Activated T-helper 1 cell treated with anti-CD3 and anti-CD28 coated beads, Interleukin-2, amount 50 U/mL, for 16 hours (primary cell): ENCODE results near the gene DPYSL5.

Experiments used
- DNase-seq, 2 donors: peaks; one replicate each; pipeline ENCODE4 v3.0.0-alpha.2; 2020; ENCODE audit warnings: low read depth in 1 of 2, low spot score in 1 of 2

The DPYSL5 gene

DNA sequence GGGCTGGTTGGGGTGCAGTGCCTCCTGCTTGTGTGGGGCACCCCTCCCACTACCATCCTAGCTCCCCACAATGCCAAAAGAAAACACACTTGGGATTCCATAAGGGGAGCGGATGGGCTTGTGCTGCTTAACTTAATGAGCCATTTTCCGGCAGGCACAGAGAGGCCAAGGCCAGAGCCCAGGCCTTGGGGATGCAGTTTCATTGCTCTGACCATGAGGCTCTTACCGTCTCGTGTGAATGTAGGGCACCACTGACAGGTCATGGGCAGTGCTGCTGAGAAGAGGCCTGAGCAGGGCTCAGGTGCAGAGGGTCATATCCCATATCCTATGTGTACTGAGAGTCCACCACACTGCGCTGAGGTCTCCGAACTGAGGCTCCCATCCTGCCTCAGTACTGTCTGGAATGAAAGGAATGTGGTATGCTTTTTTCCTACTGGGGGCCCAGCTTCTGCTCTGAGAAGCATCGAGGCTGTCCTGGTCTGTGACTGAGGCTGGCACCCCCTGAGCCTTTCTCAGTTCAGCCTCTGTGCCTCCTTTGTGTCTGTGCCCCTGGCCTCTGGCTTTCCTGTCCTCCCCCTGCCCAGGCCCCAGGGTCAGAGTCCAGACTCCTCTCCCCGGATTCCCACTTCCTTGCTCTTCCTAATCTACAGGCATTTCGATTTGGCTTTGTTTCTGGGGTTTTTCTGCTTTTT lies 77.3 kb downstream of the DPYSL5 start:
- DNase-seq: no peak

DNA sequence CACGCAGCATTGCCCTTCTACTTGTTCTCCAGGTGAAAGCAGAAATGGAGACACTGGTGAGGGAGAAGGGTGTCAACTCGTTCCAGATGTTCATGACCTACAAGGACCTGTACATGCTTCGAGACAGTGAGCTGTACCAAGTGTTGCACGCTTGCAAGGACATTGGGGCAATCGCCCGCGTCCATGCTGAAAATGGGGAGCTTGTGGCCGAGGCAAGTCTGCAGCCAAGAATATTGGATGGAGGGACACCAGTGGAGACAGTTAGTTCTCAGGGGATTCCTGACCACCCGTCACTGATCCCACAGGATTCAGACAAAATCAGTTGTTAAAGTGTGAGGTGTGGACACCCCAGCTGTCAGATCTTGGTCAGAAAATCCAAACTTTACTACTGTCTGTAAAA lies 79.3 kb downstream of the DPYSL5 start:
- DNase-seq: no peak

DNA sequence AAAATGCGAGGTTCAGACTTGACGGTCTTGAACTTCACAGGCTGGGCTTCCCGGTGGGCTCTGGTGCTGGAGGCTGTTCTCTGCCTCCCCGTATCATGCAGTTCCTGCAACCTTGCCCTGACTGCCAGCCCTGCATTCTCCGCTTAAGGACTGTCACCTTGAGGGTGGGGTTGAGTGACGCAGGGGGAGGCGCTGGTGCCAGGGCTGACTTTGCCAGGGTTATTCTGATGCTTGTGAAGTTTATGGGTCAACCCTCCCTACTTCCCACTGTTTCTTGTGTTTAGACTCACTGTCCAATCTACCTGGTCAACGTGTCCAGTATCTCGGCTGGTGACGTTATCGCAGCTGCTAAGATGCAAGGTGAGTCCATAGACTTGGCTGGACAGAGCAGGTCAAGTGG lies 85.0 kb downstream of the DPYSL5 start:
- no peak for DNase-seq

DNA sequence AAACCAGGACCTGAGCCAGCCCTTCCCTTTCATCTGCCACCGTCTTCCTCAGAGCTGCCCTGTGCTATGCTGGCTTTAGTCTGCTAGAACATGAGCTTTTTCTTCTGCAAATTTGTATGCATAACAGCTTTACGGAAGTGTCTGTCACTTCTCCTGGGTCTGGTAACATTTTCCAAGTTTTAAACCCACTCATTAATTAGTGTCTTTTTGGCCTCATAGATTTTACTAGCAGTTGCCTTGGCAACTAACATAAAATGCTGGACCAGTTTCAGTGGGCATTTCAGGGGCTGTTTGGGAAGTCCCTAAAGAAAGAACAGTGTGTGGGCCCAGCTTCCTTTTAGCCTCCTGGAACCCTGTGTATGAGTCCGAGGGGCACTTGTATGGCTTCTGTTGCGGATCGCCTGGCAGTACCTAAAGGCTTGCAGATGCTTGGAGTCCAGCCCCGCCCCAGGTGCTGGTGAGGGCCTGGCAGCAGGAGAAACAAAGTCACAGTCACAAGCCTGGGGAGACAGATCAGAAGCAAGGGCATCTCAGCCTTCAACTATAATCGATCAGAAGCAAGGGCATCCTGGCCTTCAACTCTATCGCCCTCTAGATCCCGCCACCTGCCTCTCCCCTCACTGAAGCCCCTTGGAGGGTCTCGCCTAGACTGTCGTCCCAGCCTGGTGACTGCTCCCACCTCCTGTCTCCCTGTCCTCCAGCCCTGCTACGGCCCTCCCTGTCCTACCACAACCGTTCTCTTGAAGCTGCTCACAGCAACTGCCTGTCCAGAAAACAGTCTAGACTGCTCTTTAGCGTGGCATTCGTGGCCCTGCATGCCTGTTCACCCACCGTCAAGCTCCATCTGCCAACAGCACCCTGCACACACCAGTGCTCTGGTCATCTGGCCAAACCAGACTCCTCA lies 85.8 kb downstream of the DPYSL5 start:
- DNase-seq: no peak

DNA sequence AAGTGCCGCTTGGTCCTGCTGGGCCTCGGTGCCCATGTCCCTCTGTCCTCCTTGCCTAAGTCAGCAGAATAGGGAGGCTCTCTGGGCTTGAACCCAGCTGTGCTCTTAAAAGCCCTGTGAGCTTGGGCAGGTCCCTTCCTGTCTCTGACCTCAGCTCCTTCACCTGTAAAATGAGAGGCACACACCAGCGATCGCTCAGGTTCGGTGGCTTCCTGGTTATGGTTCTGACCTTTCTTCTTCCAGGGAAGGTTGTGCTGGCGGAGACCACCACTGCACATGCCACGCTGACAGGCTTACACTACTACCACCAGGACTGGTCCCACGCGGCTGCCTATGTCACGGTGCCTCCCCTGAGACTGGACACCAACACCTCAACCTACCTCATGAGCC lies 86.4 kb downstream of the DPYSL5 start:
- no peak for DNase-seq

DNA sequence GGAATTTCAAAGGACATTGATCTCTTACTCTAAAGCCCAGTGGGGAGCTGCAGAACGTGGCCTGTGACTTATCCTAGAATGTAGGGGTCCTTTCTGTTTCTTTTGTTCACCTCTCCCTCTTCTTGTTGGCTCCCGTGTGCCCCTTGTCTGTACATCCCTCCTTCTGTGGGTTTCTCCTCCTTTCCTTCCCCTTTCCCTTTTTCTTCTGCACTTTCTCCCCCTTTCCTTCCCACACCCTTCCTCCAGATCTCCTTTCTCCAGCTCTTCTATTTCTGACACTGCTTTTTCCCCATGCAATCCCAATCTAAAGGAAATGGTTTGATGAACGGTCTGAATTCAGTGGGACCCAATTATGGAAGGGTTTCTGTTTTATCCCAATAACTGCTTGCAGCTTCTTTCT lies 87.1 kb downstream of the DPYSL5 start:
- DNase-seq: no peak

DNA sequence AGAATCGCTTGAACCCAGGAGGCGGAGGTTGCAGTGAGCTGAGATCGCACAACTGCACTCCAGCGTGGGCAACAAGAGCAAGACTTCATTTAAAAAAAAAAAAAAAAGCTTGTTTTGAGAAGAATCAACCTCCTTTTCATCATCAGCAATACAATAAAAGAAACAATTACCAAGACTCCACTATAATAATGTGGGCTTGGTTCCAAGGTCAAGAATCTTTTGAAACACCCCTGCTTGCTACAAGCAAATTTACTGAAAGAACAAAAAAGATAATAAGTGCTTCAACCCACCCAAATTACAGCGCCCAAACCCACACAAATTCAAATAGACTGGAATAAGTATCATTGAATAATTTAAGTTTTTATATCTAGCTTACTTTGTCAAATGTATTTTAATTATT lies 88.9 kb downstream of the DPYSL5 start:
- DNase-seq: no peak

DNA sequence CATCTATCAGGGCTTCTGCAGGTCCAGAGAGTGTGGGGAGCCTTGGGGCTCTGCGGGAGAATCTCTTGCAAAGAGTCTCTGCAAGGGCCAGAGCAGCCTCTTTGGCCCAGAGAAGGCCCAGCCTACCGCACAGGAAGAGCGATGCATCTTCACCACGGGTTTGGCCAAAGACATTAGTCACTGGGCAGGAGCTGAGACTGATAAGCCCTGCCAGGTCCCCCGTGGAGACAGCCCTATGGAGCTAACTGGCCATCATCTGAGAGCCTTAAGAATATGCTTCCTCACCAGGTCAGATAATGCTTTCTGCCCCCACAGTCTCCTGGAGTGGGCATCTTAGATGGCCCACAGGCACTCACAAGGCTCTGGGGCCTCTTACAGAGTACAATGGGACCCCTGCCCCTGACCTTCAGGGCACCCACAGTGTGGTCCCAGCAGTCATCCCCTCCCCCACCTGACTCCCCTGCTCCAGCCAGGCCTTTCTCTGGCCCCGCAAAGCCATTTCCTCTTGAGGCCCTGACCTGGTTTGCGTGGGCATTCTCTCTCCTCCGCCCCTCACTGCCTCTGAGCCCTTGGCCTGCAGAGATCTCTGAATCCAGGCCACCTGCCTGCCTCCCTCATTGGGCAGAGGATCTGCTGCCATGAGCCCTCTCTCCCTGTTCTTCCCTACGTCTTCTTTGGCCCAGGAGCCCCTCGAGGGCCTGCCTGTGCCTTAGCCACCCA lies 90.6 kb downstream of the DPYSL5 start:
- no peak for DNase-seq

DNA sequence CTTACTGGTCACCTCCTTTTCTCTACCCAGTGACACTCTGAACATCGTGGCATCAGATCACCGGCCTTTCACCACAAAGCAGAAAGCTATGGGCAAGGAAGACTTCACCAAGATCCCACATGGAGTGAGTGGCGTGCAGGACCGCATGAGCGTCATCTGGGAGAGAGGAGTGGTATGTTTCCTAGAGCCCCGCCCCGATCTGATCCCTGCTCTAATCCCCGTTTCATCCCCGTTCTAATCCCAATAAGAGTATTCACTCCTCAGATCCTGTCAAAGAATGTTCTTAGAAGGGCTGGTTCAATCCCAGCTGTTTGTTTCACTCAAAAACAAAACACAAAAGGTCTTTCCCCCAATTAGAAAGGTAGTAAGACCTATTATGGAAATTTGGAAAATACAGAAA lies 92.1 kb downstream of the DPYSL5 start:
- no peak for DNase-seq

DNA sequence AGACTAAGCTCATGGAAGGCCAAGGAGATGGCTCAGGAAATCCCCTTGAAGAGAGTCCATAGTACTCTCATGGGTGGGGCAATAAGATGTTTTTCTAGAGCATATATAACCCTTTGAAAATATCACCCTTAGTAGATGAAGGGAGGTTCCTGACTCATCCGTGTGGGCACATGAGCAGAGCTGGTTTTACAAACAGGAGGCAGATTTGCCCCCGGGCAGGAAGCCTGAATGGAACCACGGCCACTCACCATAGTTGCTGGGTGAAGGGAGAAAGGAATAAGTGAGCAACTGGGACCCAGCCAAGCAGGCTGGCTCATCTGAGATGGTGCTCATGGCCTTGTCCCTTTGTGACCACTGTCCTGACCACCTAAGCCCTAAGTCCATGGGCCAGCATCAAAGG lies 93.6 kb downstream of the DPYSL5 start:
- DNase-seq: no peak

DNA sequence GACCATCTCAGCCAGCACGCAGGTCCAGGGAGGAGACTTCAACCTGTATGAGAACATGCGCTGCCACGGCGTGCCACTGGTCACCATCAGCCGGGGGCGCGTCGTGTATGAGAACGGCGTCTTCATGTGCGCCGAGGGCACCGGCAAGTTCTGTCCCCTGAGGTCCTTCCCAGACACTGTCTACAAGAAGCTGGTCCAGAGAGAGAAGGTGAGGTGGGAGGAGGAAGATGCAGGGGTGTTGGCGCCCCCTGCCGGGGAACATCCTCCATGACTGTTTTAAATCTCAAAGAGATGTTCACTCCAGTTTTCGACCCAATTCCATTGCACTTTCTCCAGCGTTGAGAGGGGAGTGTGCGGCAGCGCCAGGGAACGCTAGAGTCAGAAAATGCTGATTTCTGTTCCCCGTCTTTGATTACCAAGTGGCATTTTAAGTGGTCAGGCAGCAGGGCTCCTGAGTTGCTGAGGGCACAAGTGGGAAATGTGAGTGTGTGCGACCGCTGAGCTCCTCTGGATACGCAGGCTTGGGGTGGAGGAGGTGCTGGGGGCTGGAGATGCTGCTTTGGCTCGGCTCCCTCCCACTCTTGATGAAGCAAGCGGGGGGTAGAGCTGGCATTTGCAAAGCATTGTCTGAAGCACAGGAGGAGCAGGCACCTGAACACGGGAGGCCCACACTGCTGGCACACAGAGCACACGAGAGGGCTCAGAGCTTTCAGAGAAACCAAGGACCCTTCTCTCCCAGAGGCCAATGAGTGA lies 94.8 kb downstream of the DPYSL5 start:
- DNase-seq: peak; percentile 32 to 35

DNA sequence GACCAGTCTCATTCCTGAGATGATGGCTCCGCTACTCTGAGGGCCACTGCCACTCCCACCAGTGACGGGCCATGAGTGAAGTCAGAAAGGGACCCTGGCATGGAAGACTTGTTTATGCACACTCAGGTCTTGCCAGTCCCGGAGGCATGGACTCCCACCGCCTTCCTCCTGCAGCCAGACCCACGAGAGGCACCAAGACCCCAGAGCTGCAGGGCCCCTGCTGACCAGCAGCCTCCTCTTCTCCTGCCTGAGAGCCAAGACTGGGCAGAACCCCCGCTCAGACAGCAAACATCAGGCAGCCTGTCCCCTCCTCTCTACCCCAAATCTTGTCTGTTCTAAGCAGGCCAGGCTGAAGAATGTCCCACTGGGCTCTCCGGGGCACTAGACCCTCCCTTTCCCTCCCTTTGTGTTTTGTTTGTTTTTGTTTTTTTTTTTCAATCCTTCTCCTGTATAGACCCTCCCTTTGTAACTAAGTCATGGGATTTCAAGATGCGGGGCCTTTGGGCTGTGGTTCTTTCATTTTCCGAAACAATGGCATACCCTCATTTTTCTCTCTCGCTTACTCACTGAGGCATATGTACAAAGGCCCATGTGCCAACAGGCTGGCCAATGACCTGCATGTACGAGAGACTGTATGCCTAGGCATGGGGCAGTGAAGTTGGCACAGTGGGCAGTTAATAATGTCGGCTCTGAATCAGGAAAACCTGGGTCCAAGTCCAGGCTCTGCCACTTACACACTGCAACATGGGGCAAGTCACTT lies 98.2 kb downstream of the DPYSL5 start:
- DNase-seq: no peak

DNA sequence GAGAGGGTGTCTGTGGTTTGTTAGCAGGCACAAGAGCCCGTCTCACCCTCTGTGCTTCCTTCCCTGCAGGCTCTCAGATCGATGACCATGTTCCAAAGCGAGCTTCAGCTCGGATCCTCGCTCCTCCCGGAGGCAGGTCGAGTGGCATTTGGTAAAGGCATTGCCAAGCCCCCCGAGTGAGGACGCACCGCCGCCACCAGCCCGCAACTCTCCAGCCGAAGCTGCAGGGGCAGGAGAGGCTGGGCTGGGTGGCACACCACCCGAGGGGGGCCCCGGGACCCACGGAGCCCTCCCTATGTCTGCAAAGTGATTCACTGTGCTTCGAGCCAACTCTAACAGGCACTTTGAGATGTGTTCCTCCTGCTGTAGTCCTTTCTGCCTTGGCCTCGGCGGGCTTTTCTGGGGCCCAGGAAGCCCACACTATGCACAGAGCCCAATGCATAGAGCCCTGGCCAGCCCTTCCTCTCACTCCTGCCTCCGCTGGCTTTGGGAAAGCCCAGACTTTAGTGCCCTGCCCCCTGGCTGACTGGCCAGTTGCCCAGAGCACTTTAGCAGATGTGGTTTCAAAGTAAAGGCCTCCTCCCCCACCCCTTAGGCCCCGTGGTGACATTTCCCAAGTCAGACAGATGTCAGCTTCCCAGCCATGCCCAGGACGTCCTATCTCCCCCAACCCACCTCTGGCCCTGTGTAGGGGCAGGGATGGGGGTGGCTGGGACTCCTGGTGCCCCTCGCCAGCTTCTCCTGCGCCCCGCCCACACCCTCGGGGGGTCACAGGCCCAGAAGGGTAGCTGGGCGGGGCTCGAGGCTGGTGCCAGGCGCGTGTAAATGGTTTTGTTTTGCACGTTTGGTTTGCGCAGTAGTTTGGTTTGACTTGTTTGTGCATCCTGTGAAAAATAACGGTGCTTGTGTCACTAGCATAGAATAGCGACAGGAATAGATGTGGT lies 99.2 kb downstream of the DPYSL5 start:
- no peak for DNase-seq

DNA sequence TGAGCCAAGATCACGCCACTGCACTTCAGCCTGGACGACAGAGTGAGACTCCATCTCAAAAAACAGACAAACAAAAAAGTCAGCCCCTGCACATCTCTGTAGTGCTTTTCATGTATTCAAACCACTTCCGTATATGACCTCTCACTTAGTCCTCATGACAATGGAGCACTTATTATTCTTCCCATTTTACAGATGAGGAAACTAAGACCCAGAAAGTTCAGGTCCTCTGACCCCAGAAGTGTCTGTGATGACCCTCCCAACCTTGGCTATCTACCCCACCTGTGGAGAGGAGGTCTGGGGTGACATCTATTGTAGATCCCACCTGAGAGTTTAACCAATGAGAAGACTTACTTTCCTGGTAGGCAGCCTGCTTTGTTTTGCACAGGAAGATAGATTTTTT lies 100.9 kb downstream of the DPYSL5 start:
- DNase-seq: no peak

DNA sequence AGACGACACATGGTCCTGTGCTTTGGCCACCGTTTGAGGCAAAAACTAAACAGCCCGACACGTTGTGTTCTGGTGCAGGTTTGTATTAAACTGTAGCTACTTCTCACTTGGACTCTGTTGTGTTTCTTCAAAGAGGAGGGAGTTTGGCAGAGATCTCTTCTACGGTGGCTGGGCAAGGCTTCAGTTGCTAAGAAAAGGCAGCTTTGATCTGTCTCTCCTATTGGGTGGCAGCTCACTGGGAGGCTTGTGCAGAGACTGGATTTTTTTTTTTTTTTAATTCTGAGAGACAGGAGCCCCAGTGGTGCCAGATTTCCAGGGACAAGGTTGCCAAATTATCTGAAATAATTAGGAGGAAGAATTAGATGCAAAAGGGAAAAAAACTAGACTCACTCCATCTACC lies 102.3 kb downstream of the DPYSL5 start:
- no peak for DNase-seq

DNA sequence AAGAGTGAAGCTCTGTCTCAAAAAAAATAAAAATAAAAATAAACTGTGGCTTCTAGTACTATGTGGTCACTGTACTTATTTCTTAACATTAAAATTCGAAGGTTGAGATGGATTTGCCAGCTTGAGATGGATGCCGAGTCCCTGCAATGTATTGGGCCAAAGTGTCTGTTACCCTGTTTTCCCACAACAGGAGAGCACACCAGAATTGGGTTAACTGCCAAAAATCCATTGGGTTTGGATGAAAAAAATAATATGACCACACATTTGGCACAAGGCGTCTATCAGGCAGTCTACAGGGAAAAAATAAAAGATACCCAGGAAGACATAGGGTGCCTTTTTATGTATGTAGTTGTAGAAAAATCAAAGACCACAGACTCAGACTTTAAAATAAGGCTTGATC lies 103.3 kb downstream of the DPYSL5 start:
- DNase-seq: no peak

DNA sequence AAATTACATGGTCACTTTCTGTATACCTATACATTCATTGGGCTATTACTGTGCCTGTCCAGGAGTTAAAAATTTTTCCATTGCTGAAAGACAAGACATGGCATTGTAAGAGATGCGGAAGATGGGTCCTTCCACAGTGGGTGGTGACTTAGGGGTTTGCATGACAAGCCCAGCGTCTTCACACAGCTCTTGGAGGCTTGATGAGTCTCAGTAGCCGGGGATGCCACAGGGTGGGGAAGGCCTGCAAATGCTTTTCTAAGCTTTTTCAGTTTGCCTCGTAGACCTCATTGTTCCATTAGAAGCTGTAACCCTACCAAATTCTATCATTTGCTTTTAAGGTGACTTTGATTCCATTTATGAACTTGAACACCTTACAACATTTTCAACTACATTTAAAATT lies 104.4 kb downstream of the DPYSL5 start:
- no peak for DNase-seq

DNA sequence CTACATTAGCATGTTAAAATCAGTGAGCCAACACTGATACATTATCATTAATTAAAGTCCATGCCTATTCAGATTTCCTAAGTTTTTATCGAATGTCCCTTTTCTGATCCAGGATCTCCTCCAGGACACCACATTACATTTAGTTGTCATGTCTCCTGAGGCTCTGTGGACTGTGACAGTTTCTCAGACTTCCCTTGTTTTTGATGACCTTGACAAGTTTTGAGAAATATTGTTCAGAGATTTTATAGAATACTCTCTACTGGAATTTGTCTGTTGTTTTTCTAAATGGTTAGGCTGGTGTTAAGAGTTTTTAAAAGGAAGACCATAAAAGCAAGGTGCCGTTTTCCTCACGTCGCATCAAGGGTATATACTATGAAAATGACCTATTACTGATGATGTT lies 106.2 kb downstream of the DPYSL5 start:
- no peak for DNase-seq

DNA sequence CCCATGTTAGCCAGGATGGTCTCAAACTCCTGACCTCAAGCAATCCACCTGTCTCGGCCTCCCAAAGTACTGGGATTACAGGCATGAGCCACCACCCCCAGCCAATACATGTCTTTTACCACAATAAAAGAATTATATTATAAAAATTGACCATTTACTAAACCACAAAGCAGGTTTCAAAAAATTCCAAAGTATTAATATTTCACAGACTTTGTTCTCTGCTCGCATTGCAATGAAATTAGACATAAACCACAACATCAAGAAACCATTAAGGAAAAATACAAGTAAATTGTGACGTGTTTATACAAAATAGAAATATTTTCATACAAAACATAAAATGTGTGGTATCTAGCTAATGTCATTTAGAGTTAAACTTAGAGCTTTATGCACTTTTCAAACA lies 109.1 kb downstream of the DPYSL5 start:
- DNase-seq: no peak

DNA sequence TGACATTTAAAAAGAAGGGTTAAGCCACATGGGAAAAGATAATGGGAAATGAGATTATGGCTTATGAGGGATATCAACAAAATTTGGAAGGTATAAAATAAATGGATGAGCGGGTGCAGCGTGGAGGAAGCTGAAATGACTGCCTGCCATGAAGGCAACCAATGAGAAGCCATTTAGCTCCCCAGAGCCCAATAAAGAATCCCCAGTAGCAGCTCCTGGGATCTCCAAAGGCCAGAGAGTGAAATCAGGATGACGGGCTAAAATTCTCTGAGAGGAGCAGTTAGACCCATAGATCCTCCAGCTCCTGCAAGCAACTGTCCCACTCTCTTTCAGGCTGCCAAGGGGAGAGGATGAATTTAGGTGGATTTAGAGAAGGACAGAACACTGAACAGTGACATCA lies 109.6 kb downstream of the DPYSL5 start:
- no peak for DNase-seq
